Measurements from ENCODE around the gene STK39.

The STK39 gene

DNA sequence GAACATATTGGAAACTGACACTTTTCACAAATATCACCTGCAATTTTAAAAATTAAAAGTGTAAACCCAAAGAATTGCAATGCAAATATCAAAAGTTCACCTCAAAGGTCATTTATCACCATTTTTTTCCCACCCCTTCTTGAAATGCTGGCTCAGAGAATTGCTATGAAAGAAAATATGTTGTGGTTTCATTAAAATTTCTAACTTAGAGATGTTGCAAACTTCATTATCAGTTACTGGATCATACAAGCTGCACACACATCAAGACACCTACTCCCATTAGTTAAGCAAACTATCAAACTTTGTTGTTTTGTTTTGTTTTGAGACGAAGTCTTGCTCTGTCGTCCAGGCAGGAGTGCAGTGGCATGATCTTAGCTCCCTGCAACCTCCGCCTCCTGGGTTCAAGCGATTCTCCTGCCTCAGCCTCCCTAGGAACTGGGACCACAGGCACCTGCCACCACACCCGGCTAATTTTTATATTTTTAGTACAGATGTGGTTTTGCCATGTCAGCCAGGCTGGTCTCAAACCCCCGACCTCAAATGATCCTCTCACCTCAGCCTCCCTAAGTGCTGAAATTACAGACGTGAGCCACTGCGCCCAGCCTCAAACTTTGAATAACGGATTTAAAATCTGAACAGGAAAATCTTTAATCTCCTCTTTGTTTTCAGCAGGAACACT is 37.0 kb downstream of the STK39 start:
- DNase-seq (ENCODE audit: low read depth in 2 of 2), result no peak

- no peak for DNase-seq (ENCODE audit: low read depth in 2 of 2)
These were observed 38.7 kb downstream of the STK39 start for GRCh38 chr2:168208652-168209051.

DNA sequence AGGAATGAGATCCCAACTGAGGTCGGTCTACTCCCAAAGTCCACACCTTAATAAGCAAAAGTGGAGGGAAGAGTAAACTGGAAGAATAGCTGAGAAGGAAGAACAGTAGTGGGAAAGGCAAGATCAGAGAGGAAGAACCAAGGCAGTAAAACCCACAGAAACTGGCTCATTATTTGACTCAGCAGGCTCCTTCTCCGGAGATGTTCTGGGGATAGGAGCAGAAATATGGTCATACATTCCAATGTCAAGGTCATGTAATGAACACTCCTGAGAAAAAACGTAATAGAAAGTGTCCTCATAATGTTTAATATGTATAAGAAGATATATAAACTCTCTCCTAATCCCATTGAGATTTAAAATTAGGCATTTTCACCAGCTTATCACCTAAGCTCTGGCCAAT is 39.5 kb downstream of the STK39 start:
- no peak for DNase-seq (ENCODE audit: low read depth in 2 of 2)

- DNase-seq (ENCODE audit: low read depth in 2 of 2), result no peak
These were observed 43.4 kb downstream of the STK39 start for GRCh38 chr2:168203762-168204693.

DNA sequence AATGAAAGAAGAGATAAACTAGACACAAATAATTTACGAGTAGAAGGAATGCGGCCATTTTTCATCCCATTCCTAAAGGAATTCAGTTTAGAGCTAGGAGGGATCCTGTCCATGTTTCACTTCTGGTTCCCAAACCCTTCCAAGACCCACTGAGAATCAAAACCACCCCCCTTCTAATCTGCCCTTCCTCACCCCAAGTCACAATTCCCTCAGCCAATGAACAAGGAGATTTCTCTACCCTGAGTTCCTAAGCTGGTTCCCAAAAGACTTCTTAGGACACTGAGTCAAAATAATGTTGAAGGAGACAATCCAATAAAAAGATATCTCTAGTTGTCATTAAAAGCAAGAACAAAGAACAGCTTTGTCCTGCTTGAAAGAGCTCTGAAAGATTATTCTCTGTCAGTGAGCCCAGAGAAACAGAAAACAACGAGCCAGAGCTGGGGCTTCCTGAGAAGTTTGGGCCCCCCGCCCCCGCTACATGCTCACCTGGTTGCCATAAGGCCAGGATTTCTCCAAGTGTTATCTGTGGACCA is 45.7 kb downstream of the STK39 start:
- DNase-seq (ENCODE audit: low read depth in 2 of 2), result no peak

DNA sequence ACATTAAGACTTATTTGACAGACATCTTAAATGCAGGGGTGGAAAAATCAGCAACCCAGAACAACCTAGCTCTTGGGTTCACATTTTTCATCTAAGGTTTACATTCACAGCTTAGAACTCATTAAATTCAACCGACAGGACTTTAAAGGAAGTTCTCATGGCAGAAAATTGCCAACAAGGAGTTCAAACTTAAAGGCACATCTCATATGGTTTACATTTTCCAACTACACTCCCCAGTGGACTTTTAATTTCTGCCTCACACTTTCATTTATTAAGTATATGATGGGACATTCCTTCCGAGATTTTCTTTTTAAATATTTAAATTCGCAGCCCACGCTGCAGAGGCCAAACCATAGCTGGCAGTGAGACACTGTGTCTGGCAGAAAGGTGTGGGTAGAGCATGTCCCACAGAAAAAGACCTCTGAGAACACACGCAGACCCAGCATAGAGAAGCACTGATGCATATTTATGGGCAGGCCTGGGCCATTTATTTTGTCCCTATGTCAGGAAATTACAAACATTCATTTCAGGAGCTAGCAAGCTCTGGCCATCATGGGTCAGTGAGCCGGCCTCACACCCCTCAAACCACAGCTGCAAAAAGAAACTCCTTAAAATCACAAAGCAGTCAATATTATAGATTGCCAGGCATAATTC is 46.3 kb downstream of the STK39 start:
- no peak for DNase-seq (ENCODE audit: low read depth in 2 of 2)

DNA sequence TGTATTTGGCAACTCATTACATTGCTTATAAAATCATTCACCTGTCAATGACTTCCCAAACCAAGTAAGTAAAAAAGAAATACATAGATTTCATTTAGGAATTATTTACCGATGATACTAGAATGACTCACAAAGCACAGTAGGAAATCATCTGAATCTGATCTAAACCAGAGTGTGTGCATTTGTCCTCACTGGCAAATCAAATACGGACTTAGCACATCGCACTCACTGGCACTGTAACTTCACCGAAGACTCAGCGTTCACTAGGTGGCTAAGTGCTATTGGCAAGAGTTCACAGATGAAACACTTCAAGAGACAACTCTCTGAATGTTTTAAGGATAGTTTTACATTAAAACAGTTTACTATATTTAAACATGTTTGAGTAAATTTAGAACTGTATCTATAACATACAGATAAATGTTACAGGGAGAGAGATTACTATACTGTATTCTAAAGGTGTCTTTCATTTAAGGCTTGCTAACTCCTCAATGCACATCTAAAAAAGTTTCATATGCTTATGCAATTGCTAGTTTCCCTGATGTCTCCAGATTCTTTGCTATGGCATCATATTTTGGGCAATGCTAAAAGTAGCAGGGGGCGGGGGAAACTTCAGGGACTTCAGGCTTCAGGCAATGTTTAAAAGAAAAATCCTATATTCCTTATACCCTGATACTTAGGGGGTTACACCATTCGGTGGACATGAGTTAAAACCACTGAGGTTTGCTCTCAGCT is 48.8 kb downstream of the STK39 start:
- no peak for DNase-seq (ENCODE audit: low read depth in 2 of 2)

DNA sequence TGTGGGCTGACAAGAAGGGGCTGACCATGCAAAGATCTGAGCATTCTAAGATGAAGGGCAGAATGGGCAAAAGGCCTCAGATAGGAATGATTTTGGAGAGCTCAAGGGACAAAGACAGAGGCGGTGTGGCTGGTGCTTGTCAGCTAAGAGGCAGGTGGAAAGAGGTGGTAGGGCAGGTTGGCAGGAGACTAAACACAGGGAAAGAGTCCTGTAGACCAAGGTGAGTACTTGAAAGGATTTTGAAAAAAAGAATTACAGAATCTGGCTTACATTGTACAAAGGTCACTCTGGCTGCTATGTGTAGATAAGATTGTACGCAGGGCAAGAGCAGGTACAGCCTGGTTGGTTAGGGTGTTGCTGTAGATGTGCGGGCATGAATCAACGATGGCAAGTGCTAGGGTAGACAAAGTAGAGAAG is 50.6 kb downstream of the STK39 start:
- DNase-seq (ENCODE audit: low read depth in 2 of 2), result no peak

DNA sequence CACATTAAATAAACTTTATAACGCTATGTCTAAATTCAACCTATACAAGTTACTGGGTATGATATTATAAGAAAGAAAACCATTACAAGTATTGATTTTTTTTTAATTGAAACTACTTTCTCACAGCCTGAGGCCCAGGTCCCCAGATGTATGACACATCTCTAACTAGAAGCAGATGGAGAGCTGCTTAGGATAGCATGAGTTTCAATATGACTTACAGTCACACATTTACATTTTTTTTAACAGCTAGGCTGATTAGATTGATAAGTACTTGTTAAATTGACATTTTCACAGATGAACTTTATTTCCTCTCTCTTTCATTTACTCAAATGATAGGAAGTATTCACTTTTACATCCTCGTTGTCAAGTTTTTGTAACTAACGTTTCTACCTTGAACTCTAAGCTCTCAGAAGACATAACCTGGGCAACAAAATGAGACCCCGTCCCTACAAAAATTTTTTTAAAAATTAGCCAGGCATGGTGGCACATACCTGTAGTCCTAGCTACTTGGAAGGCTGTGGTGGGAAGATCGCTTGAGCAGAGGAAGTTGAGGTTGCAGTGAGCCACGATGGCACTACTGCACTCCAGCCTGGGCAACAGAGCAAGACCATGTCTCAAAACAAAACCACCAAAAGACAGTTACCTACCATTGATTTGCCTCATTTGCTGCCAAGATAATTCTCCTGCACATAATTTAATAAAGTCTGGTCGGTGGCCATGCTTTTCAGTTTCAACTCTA is 52.4 kb downstream of the STK39 start:
- peak in 1 of 2 donors; percentile 37 for DNase-seq (ENCODE audit: low read depth in 2 of 2)

- no peak for DNase-seq (ENCODE audit: low read depth in 2 of 2)
These were observed 54.4 kb downstream of the STK39 start for GRCh38 chr2:168192839-168193616.

- no peak for DNase-seq (ENCODE audit: low read depth in 2 of 2)
These were observed 55.2 kb downstream of the STK39 start for GRCh38 chr2:168191955-168192785.

DNA sequence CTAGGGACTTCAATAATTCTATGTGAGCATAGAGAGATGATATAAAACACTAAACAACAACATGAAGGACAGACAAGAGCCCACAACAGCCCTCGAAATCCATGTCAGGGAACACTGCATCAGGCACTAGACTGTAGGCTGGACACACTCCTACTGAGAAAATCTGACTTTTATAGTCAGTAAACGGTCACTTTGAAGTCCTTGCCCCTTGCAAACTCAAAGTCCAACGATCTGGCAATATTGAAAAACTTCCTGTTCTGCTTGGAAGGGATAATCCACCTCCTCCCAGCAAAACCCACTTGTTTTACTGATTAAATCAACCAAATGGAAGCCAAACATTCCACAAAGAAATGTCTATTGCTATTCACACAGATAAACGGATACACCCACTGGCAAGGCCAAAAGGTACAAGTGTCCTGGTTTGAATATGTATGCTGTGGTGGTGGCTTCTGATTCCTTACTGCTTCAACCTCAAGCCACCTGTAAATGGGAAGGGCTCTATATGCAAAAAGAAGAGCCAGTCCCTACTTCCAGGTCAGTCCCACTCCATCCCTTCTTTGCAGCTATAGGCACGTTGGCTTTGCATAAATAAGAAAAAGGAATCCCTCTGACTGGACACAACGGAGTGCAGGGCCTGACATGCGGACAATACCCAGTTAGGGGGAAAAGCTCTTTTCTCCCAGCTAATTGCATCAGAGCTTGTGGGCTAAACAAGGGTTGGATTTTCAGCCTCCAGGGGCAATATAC is 56.6 kb downstream of the STK39 start:
- DNase-seq (ENCODE audit: low read depth in 2 of 2), result no peak

- no peak for DNase-seq (ENCODE audit: low read depth in 2 of 2)
These were observed 57.4 kb downstream of the STK39 start for GRCh38 chr2:168189835-168190569.

DNA sequence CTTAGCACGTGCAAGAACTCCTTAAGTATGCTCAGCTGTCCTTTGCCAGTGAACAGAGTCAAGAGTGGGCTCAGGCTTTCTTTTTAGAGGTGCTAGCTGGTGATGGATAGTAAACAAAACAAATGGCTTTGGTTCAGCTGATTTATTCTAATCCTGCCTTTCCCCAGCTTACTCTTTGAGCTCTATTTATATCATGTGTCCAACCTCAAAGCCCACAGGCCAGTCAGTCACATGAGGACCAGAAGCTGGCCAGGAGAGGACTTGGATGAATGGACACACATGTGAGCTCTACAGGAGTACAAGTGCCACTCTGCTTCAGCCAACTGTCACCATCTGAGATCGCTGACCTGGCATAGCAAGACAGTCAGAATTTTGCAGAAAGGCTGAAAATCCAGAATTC is 59.4 kb downstream of the STK39 start:
- DNase-seq (ENCODE audit: low read depth in 2 of 2), result no peak

GRCh38 chr2:168186452-168186851 is 60.9 kb downstream of the STK39 start:
- no peak for DNase-seq (ENCODE audit: low read depth in 2 of 2)

GRCh38 chr2:168185583-168186274 is 61.7 kb downstream of the STK39 start:
- no peak for DNase-seq (ENCODE audit: low read depth in 2 of 2)

Data from stimulated activated CD4-positive, alpha-beta T cell treated with anti-CD3 and anti-CD28 coated beads, Interleukin-15, amount 100 ng/mL, for 48 hours (primary cell).